Tongue (tissue), 2 donors: ENCODE results near the gene LCLAT1. TPM values are rescaled to one million over a fixed set of nuclear protein-coding genes. Genes with fewer than 3 reads are reported as not detected.
A peak's percentile ranks its signal among the peaks of the same experiment; 100 is the strongest.
"Not testable (repeated sequence)": the region's sequence is repeated elsewhere in the genome, so short reads cannot be mapped to it uniquely, and the experiment has no call there.

Experiments
- DNase-seq: peaks from one replicate; pipeline ENCODE4 v3.0.0-alpha.2; 2015
- total RNA-seq: library from RNA; depleted of rRNA; stranded (reverse); fragments of >200 nt; gene quantifications from one replicate; pipeline ENCODE4 v1.2.3, GENCODE V29; 2014

Gene LCLAT1
- total RNA-seq, 1 donor from 2014 or later: 20.0 TPM

DNA sequence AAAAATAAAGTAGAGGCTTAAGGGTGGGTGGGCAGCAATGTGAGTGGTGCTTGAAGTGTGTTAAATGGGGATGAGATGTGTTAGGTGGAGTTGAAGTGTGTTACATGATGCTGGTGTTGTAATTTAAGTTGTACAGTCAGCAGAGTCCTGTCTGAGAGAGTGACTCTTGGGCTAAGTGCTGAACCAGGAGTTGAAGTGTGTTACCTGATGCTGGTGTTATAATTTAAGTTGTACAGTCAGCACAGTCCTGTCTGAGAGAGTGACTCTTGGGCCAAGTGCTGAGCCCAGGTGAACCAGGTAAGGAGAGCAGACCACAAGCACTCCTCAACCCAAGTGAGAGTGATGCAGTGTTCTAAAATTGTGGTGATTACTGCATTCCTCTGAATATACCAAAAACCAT lies 40.6 kb downstream of the LCLAT1 start:
- no peak for DNase-seq

DNA sequence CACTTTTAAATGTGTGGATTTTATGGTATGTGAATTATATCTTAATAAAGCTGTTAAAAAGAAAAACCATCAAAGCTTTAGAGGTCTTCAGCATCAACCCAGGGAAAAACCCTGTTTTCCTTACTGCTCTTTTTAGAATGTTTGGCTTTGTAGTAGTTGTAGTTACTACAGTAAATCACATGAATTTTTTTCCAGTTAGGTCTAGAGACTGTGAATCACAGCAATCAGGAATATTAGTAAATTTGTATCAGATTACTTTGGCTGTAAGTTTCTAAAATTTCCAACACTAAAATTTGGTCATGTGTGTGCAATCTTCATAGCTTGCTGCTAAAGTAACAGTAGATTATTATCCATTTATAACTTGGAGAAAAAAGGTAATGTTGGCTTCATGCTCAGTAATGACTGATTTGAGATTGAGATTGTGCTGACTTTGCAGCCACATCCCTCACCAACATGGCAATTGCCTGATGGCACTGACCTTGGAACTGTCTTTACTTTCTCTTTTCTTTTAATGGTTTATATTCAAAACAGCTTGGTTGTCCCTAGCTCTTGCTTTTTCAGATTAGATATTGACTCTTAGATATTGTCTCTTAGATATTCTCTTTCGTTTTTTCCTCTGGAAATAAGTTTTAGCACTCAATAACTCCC lies 41.1 kb downstream of the LCLAT1 start:
- DNase-seq: no peak

DNA sequence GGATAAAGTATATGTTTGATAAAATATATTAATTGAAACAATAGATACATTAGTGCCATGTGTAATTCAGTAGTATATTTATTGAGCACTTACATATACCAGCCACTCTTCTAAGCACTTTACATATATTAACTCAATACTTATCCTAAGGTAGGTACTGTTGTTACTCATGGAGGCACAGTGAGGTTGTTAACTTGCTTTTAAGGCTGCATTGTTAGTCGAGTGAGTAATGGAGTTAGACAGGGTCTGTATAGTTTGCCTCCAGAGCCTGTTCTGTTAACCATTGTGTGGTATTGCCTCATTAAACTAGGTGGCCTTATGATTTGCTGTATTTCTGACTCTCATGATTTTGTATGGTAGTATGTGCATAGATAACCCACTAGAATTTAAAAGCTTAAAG lies 44.2 kb downstream of the LCLAT1 start:
- DNase-seq: no peak

DNA sequence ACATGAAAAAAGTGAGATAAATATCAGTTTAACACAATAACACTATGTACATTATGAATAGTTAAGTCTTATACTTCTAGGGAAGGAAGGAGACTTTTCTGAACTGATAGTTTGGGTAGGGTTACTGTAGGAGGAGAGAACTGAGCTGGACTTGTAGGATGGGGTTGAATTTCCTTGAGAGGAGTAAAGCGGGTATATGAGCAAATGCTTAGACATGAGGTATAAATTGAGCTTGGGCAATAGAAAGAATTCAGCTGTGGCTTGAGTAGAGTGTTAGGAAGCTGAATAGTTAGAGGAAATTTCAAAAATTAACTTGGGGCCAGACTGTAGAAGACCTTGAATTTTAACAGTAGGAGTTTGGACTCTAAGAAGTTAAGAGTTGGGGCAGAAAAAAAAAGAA lies 45.1 kb downstream of the LCLAT1 start:
- DNase-seq: no peak

GRCh38 chr2:30492619-30493018 lies 45.6 kb downstream of the LCLAT1 start:
- no peak for DNase-seq

DNA sequence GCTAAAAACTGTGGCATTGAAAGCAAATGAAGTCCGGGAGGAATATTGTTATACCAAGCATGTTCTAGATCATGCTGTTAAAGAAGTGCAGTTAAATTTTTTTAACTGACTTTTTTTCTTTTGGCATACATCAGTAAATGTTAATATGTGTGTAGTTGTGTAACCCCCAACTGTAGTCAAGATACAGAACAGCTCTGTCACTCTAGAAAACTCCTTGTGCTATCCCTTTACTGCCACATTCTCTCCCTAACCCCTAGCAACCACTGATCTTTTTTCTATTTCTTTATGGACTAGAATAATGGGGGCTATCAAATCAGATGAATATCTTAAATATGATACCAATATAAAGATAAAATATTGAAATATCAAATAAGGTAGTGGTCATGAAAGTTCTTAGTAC lies 46.4 kb downstream of the LCLAT1 start:
- DNase-seq: no peak

- DNase-seq: not testable (repeated sequence)
These were observed 48.9 kb downstream of the LCLAT1 start for GRCh38 chr2:30495896-30496295.

DNA sequence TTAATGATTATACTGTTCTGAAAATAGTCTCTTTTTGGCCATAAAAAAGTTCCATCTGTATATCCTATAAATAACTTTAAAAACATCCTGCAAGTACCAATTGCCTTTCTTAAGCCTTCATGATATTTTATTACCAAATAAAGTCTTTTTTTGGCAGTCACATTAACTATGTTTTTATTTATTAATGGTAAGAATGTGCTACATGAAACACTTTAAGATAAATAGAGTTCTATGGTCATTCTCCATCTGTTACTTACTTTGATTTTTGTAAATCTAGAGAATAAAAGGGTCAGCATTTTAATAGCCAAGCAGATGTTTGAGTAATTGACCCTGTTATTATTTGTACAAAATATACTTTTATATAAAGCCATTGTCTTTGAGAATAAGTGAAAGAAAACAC lies 52.6 kb downstream of the LCLAT1 start:
- DNase-seq: no peak

DNA sequence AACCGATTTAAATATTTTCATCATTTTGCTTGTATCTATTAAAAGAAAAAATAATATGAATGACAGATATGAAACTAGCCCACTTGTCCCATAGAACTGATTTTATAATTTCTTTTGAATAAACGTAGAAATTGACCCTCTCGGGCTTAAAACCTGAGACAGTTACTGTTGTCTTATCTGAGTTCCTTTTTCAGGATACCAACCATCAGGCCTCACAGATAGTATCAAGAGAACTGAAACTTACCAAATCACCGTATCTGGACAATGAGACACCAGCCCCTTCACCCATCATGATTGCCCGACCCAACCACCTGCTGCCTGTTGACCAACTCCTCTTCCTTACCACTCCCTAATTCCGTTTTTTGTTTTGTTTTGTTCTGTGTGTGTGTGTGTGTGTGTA lies 53.7 kb downstream of the LCLAT1 start:
- DNase-seq: no peak

DNA sequence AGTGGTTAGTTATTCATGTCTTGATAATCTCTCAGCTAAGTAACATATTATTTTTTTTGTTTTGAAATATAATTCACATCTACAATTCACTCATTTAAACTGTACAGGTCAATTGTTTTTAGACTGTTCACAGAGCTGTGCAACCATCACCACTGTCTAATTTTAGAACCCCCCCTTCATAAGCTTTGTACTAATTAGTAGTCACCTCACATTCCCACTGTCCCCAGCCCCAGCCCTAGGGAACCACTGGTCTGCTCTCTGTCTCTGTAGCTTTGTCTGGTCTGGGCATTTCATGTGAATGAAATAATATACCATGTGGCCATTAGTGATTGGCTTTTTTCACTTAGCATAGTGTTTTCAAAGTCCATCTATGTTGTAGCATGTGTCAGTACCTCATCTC lies 55.3 kb downstream of the LCLAT1 start:
- no peak for DNase-seq

GRCh38 chr2:30503007-30503694 lies 56.1 kb downstream of the LCLAT1 start:
- DNase-seq: no peak

DNA sequence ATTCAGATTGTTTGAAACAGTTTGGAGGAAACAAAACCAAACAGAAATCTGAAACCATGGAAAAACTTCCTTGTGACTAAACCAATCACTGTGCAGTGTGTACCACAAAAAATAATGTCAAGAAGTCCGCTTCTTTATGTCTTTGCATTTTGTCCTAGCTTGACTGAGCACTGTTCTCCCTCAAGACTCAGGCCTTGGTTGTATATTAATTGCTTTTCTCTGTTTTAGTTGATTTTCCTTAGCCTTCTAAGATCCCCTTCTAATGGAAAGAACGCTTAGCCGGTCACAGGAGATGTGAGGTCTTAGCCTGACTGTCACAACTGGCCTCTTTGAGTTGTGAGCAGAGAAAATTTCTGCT lies 56.6 kb downstream of the LCLAT1 start:
- no peak for DNase-seq

DNA sequence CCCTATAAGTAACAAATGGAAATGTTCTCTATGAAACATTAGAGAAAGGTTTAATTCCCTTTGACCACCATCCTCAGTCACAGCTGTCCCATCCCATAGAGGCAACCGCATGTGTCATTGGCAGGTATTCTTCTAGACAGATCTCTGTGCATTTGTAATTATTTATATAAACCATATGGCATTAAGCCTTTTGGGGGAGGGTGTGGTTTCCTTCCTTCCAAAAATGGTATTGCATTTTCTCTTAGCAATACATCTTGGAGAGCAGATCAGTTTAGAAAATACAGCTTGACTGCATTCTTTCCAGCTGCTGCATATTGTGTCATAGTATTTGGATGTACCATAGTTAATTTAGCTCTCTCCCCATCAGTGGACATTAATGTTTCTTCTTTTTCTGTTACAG lies 57.7 kb downstream of the LCLAT1 start:
- no peak for DNase-seq

- no peak for DNase-seq
These were observed 58.6 kb downstream of the LCLAT1 start for GRCh38 chr2:30505500-30506180.

DNA sequence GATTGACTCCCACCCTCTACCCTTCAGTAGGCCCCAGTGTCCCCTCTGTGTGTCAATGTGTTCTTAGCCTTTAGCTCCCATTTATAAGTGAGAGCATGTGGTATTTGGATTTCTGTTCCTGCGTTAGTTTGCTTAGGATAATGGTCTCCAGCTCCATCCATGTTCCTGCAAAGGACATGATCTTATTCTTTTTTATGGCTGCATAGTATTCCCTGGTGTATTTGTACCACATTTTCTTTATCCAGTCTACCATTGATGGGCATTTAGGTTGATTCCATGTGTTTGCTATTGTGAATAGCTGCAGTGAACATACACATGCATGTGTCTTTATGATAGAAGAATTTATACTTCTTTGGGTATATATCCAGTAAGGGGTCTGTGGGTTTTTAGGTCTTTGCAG lies 60.4 kb downstream of the LCLAT1 start:
- DNase-seq: not testable (repeated sequence)

GRCh38 chr2:30509716-30510115 lies 62.7 kb downstream of the LCLAT1 start:
- DNase-seq: no peak

DNA sequence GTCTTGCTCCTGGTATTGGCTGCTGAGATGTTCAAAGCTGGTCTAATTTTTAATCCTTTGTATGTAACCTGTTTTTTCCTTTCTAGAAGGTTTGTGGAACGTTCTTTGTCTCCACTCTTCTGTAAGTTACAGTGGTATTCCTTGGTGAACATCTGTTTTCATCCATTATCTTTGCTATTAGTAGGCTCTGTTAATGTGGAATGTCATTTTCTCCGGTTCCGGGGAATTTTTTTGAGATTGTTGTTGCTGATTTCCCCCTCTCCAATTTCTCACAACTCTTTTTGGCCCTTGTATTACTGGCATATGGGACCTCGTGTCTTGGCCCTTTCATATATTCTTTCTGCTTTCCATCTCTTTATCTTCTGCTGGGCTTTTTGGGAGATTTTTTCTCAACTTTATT lies 63.4 kb downstream of the LCLAT1 start:
- DNase-seq: peak; percentile 31

GRCh38 chr2:30511122-30512083 lies 64.4 kb downstream of the LCLAT1 start:
- peak; percentile 28 for DNase-seq

- DNase-seq: no peak
These were observed 65.3 kb downstream of the LCLAT1 start for GRCh38 chr2:30512243-30512886.

GRCh38 chr2:30513649-30514048 lies 66.6 kb downstream of the LCLAT1 start:
- not testable (repeated sequence) for DNase-seq

GRCh38 chr2:30514134-30514847 lies 67.2 kb downstream of the LCLAT1 start:
- peak; percentile 55 for DNase-seq
